GM23338 (cell line): ENCODE data around the gene MTCL1. TPM values are rescaled to one million over a fixed set of nuclear protein-coding genes. Genes with fewer than 3 reads are reported as not detected.
A peak's percentile ranks its signal among the peaks of the same experiment; 100 is the strongest.

Experiments
- ATAC-seq: fragments of 200-7000 bp; cut with Tn5 transposase; 3 replicates; pipeline ENCODE4 v1.9.1; 2020
- DNase-seq: peaks from one replicate; pipeline ENCODE4 v3.0.0-alpha.2; 2015; ENCODE audit warnings: low spot score
- H2AFZ ChIP-seq: fragments of 200-600 bp; sonication (generic); 2 replicates; pipeline ENCODE4 v1.8.0; 2016; ENCODE audit warnings: antibody characterized with exemption, mild to moderate bottlenecking, moderate library complexity
- H3F3A ChIP-seq: fragments of 200-600 bp; sonication (generic); replicated peaks from 2 replicates; pipeline ENCODE4 v1.8.0; 2017; ENCODE audit warnings: antibody characterized with exemption, mixed run types, low read depth
- H3K27ac ChIP-seq: fragments of 200-600 bp; sonication (generic); 2 replicates; pipeline ENCODE4 v1.6.1; 2016; ENCODE audit warnings: low read depth
- H3K27me3 ChIP-seq: fragments of 200-600 bp; sonication (generic); 2 replicates; pipeline ENCODE4 v1.8.0; 2016; ENCODE audit warnings: mild to moderate bottlenecking, mixed run types, moderate library complexity; ENCODE audit not compliant: insufficient read depth
- H3K36me3 ChIP-seq: fragments of 200-600 bp; sonication (generic); 2 replicates; pipeline ENCODE4 v1.8.0; 2016; ENCODE audit warnings: mild to moderate bottlenecking; ENCODE audit not compliant: insufficient read depth
- H3K4me1 ChIP-seq: fragments of 200-600 bp; sonication (generic); 2 replicates; pipeline ENCODE4 v1.8.0; 2016; ENCODE audit warnings: mild to moderate bottlenecking, moderate library complexity; ENCODE audit not compliant: insufficient read depth
- H3K4me2 ChIP-seq: fragments of 200-600 bp; sonication (generic); 2 replicates; pipeline ENCODE4 v1.7.1; 2017; ENCODE audit warnings: mixed run types
- H3K4me3 ChIP-seq: fragments of 200-600 bp; sonication (generic); 2 replicates; pipeline ENCODE4 v1.6.1; 2016; ENCODE audit warnings: mixed run types
- H3K79me2 ChIP-seq: fragments of 200-600 bp; sonication (generic); replicated peaks from 2 replicates; pipeline ENCODE4 v1.8.0; 2017; ENCODE audit warnings: mild to moderate bottlenecking; ENCODE audit not compliant: insufficient read depth
- H3K9me2 ChIP-seq: fragments of 200-600 bp; sonication (generic); 2 replicates; pipeline ENCODE4 v1.8.0; 2017; ENCODE audit not compliant: insufficient read depth
- H4K20me1 ChIP-seq: fragments of 200-600 bp; sonication (generic); replicated peaks from 2 replicates; pipeline ENCODE4 v1.8.0; 2017; ENCODE audit warnings: mild to moderate bottlenecking; ENCODE audit not compliant: insufficient read depth
- H3K27ac Mint-ChIP-seq: 2 replicates; pipeline ENCODE4 v1.8.0; 2020; ENCODE audit warnings: inconsistent platforms, mild to moderate bottlenecking, moderate library complexity, mixed read lengths
- H3K27me3 Mint-ChIP-seq: 3 replicates; pipeline ENCODE4 v1.8.0; 2022; ENCODE audit warnings: low read depth, mild to moderate bottlenecking, moderate library complexity, mixed read lengths, inconsistent platforms; ENCODE audit not compliant: insufficient read depth, poor library complexity
- H3K36me3 Mint-ChIP-seq: 3 replicates; pipeline ENCODE4 v1.8.0; 2021; ENCODE audit warnings: low read depth, mild to moderate bottlenecking, inconsistent platforms, moderate library complexity, mixed read lengths
- H3K4me1 Mint-ChIP-seq: 3 replicates; pipeline ENCODE4 v1.8.0; 2020; ENCODE audit warnings: mild to moderate bottlenecking, inconsistent platforms, mixed read lengths
- H3K4me3 Mint-ChIP-seq: 3 replicates; pipeline ENCODE4 v1.8.0; 2021; ENCODE audit warnings: moderate library complexity, mild to moderate bottlenecking, inconsistent platforms, mixed read lengths
- H3K9me3 Mint-ChIP-seq: 3 replicates; pipeline ENCODE4 v1.8.0; 2020; ENCODE audit warnings: moderate library complexity, mild to moderate bottlenecking, inconsistent platforms, mixed read lengths
- CREB1 ChIP-seq: fragments of 250-450 bp; sonication (Bioruptor Pico); IDR thresholded peaks from 2 replicates; pipeline ENCODE4 v1.5.0; 2020; ENCODE audit warnings: low read depth, mild to moderate bottlenecking, moderate library complexity
- EZH2 ChIP-seq: fragments of 200-600 bp; sonication (generic); IDR thresholded peaks from one replicate; pipeline ENCODE4 v1.8.0; 2017; ENCODE audit warnings: antibody characterized with exemption, mild to moderate bottlenecking, low read depth; ENCODE audit not compliant: unreplicated experiment
- EZH2phosphoT487 ChIP-seq: fragments of 200-600 bp; sonication (generic); IDR thresholded peaks from one replicate; pipeline ENCODE4 v1.8.1; 2018; ENCODE audit warnings: antibody characterized with exemption; ENCODE audit not compliant: unreplicated experiment
- NANOG ChIP-seq: IDR thresholded peaks from 2 replicates; pipeline ENCODE4 v1.6.1; 2016; ENCODE audit warnings: antibody characterized with exemption, borderline replicate concordance
- POLR2AphosphoS5 ChIP-seq: IDR thresholded peaks from 2 replicates; pipeline ENCODE4 v1.6.1; 2016; ENCODE audit warnings: antibody characterized with exemption, low read depth
- REST ChIP-seq: IDR thresholded peaks from one replicate; pipeline ENCODE4 v1.6.1; 2018; ENCODE audit warnings: antibody characterized with exemption; ENCODE audit not compliant: unreplicated experiment
- STAT1 ChIP-seq: IDR thresholded peaks from one replicate; pipeline ENCODE4 v1.6.1; 2016; ENCODE audit warnings: antibody characterized with exemption; ENCODE audit not compliant: unreplicated experiment
- ZNF331 ChIP-seq: fragments of 250-450 bp; sonication (Bioruptor Pico); IDR thresholded peaks from 2 replicates; pipeline ENCODE4 v1.5.0; 2020; ENCODE audit warnings: low read depth, mild to moderate bottlenecking, moderate library complexity
- polyA plus RNA-seq: library from polyadenylated mRNA; unstranded; fragments of >200 nt; fragmentation: Nextera tagmentation; extraction: Ambion mirVana; gene quantifications from 2 replicates; pipeline ENCODE4 v1.2.1, GENCODE V29; 2016
- total RNA-seq: library from RNA; depleted of rRNA; stranded (reverse); fragments of >200 nt; shearing (Covaris generic); gene quantifications from 2 replicates; pipeline ENCODE4 v1.2.3, GENCODE V29; 2014
- TF ChIP-seq, protein P1 (sequence below): fragments of 250-450 bp; sonication (Bioruptor Pico); IDR thresholded peaks from 2 replicates; pipeline ENCODE4 v1.5.0; 2020; ENCODE audit warnings: mild to moderate bottlenecking, moderate library complexity

The MTCL1 gene
- total and polyA plus RNA-seq, 2 experiments from 2014 or later = 14.4 to 45.0 TPM

GRCh38 chr18:8686611-8687010, 18.7 kb upstream of the MTCL1 start:
- peaks cover 12% of the 10 kb centered on the region for H3K27me3 Mint-ChIP-seq

DNA sequence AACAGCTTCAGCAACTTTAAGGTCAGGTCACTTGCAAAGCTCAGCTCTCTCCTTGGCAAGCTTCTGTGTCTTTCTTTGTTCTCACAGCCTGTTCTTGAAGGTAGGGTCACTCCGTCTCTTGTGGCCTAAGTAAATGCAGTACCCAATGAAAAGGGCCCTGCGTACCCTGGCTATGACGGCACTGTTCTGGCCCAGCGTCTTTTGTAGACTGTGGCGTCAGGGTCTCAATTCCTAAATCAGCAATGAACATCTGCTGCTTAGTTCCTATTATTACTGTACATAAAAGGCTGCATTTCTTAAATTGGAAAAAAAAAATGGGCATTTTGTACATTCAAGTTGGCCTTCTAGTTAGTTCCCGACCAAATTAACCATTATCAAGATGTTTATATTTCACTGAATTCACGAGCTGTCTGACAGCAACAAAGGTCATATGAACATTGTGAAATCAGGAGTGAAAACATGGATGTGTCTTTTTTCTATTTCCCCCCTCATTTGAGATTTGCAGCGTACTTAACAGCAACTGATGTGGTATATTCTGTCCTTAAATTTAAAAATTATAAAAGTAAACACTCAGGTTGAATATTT, 17.0 kb upstream of the MTCL1 start:
- Mint-ChIP-seq H3K27me3 (peaks cover 11% of the 10 kb centered on the region), H3K4me3 (no peak overlapping the region), H3K36me3 (no peaks in the 10 kb centered on the region), H3K27ac (no peak overlapping the region), H3K4me1 (peaks cover 28% of the 10 kb centered on the region), H3K9me3 (no peaks in the 10 kb centered on the region)
- Histone ChIP-seq H3K36me3 (no peaks in the 10 kb centered on the region), H3K27me3 (no peaks in the 10 kb centered on the region), H3K4me2 (no peak overlapping the region), H3F3A (no peaks in the 10 kb centered on the region), H4K20me1 (no peaks in the 10 kb centered on the region), H3K79me2 (no peaks in the 10 kb centered on the region), H3K27ac (no peak overlapping the region), H3K9me2 (no peaks in the 10 kb centered on the region), H2AFZ (peak overlapping the region; percentile 76; the same call in 1 of the 2 replicates), H3K4me3 (no peak overlapping the region), H3K4me1 (peaks cover 24% of the 10 kb centered on the region)
- no peak for ATAC-seq
- no peak for DNase-seq
- TF ChIP-seq CREB1 (no peak), ZNF331 (CRISPR knock-in tag) (no peak), EZH2 (no peak), NANOG (no peak), POLR2AphosphoS5 (no peak), STAT1 (no peak)
- TF ChIP-seq, protein P1, sequence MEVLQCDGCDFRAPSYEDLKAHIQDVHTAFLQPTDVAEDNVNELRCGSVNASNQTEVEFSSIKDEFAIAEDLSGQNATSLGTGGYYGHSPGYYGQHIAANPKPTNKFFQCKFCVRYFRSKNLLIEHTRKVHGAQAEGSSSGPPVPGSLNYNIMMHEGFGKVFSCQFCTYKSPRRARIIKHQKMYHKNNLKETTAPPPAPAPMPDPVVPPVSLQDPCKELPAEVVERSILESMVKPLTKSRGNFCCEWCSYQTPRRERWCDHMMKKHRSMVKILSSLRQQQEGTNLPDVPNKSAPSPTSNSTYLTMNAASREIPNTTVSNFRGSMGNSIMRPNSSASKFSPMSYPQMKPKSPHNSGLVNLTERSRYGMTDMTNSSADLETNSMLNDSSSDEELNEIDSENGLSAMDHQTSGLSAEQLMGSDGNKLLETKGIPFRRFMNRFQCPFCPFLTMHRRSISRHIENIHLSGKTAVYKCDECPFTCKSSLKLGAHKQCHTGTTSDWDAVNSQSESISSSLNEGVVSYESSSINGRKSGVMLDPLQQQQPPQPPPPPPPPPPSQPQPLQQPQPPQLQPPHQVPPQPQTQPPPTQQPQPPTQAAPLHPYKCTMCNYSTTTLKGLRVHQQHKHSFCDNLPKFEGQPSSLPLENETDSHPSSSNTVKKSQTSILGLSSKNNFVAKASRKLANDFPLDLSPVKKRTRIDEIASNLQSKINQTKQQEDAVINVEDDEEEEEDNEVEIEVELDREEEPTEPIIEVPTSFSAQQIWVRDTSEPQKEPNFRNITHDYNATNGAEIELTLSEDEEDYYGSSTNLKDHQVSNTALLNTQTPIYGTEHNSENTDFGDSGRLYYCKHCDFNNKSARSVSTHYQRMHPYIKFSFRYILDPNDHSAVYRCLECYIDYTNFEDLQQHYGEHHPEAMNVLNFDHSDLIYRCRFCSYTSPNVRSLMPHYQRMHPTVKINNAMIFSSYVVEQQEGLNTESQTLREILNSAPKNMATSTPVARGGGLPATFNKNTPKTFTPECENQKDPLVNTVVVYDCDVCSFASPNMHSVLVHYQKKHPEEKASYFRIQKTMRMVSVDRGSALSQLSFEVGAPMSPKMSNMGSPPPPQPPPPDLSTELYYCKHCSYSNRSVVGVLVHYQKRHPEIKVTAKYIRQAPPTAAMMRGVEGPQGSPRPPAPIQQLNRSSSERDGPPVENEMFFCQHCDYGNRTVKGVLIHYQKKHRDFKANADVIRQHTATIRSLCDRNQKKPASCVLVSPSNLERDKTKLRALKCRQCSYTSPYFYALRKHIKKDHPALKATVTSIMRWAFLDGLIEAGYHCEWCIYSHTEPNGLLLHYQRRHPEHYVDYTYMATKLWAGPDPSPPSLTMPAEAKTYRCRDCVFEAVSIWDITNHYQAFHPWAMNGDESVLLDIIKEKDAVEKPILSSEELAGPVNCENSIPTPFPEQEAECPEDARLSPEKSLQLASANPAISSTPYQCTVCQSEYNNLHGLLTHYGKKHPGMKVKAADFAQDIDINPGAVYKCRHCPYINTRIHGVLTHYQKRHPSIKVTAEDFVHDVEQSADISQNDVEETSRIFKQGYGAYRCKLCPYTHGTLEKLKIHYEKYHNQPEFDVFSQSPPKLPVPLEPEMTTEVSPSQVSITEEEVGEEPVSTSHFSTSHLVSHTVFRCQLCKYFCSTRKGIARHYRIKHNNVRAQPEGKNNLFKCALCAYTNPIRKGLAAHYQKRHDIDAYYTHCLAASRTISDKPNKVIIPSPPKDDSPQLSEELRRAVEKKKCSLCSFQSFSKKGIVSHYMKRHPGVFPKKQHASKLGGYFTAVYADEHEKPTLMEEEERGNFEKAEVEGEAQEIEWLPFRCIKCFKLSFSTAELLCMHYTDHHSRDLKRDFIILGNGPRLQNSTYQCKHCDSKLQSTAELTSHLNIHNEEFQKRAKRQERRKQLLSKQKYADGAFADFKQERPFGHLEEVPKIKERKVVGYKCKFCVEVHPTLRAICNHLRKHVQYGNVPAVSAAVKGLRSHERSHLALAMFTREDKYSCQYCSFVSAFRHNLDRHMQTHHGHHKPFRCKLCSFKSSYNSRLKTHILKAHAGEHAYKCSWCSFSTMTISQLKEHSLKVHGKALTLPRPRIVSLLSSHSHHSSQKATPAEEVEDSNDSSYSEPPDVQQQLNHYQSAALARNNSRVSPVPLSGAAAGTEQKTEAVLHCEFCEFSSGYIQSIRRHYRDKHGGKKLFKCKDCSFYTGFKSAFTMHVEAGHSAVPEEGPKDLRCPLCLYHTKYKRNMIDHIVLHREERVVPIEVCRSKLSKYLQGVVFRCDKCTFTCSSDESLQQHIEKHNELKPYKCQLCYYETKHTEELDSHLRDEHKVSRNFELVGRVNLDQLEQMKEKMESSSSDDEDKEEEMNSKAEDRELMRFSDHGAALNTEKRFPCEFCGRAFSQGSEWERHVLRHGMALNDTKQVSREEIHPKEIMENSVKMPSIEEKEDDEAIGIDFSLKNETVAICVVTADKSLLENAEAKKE (CRISPR knock-in tag) = no peak

More at GRCh38 chr18:8686611-8687010, 18.7 kb upstream of the MTCL1 start:
- peaks cover 28% of the 10 kb centered on the region for H3K4me1 Mint-ChIP-seq
- H3K36me3 Mint-ChIP-seq = no peaks in the 10 kb centered on the region
- ATAC-seq (peak; percentile 54), DNase-seq (no peak)
- no peaks in the 10 kb centered on the region for H3F3A ChIP-seq
- H4K20me1 ChIP-seq = no peaks in the 10 kb centered on the region
- H2AFZ ChIP-seq = no peak overlapping the region
- no peak overlapping the region for H3K27ac Mint-ChIP-seq
- no peak overlapping the region for H3K4me3 ChIP-seq
- no peaks in the 10 kb centered on the region for H3K36me3 ChIP-seq
- no peak for TF ChIP-seq EZH2phosphoT487
- no peak for TF ChIP-seq REST
- no peak for TF ChIP-seq NANOG
- H3K9me2 ChIP-seq = no peaks in the 10 kb centered on the region
- no peaks in the 10 kb centered on the region for H3K79me2 ChIP-seq
- H3K4me1 ChIP-seq = peaks cover 24% of the 10 kb centered on the region
- no peak overlapping the region for H3K27ac ChIP-seq
- H3K4me3 Mint-ChIP-seq = no peak overlapping the region
- no peak overlapping the region for H3K4me2 ChIP-seq
- no peaks in the 10 kb centered on the region for H3K9me3 Mint-ChIP-seq
- H3K27me3 ChIP-seq = no peaks in the 10 kb centered on the region
